Nephron progenitor cell (in vitro differentiated cells): ENCODE results near the gene SNCA.

Experiments
- DNase-seq: peaks from one replicate; pipeline ENCODE4 v3.0.0; 2021
- H3K27ac Mint-ChIP-seq: 2 replicates; pipeline ENCODE4 v1.8.0; 2021; ENCODE audit warnings: mild to moderate bottlenecking, moderate library complexity, mixed read lengths
- H3K27me3 Mint-ChIP-seq: 2 replicates; pipeline ENCODE4 v1.8.0; 2021; ENCODE audit warnings: mild to moderate bottlenecking, low read depth, mixed read lengths; ENCODE audit not compliant: poor library complexity
- H3K36me3 Mint-ChIP-seq: 2 replicates; pipeline ENCODE4 v1.8.0; 2021; ENCODE audit warnings: low read depth, mixed read lengths
- H3K4me1 Mint-ChIP-seq: 2 replicates; pipeline ENCODE4 v1.8.0; 2021; ENCODE audit warnings: mixed read lengths
- H3K4me3 Mint-ChIP-seq: 2 replicates; pipeline ENCODE4 v1.8.0; 2021; ENCODE audit warnings: mild to moderate bottlenecking, moderate library complexity, mixed read lengths
- H3K9me3 Mint-ChIP-seq: 2 replicates; pipeline ENCODE4 v1.8.0; 2021; ENCODE audit warnings: mild to moderate bottlenecking, moderate library complexity, mixed read lengths
- TF ChIP-seq, protein P1 (sequence below): fragments of 200-600 bp; sonication (generic); IDR thresholded peaks from 2 replicates; pipeline ENCODE4 v1.5.0; 2021; ENCODE audit warnings: antibody characterized with exemption

Gene SNCA

DNA sequence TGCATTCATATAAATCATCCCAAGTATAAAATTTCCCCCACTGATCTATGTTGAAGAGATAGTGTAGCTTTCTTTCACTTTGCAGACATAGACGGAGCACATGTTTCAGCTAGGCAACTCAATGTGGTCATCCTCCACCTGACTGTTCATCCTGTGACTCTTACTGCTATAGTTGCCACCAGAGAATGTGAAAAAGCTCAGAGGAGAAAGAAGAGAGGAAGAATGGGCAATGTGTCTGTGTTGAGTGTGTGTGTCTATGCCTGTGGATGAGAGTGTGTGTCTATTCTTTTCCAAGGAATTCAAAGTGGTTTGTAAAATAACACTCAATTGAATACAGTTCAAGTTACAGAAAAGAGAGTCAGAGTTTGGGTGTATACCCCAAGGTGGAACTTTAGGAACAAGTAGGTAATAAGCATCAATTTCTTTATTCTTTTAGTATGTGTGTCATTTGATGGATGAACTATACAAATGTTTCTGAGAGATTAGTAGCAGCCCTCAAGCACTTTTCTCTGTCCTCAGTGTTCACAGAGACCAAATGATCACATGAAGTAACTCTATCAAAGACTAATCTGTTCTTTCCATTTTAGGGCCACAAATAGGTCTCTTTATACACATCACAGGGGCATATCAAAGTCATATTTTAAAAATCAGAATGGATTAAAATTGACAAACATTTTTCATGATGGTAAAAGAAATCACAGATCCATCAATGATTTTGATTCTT lies 2.3 kb downstream of the SNCA start:
- Mint-ChIP-seq H3K9me3 (no peaks in the 10 kb centered on the region), H3K27ac (no peak overlapping the region), H3K4me1 (peaks cover 43% of the 10 kb centered on the region), H3K36me3 (peaks cover 34% of the 10 kb centered on the region), H3K4me3 (peak overlapping the region; percentile 32), H3K27me3 (peaks cover 17% of the 10 kb centered on the region)
- TF ChIP-seq, protein P1, sequence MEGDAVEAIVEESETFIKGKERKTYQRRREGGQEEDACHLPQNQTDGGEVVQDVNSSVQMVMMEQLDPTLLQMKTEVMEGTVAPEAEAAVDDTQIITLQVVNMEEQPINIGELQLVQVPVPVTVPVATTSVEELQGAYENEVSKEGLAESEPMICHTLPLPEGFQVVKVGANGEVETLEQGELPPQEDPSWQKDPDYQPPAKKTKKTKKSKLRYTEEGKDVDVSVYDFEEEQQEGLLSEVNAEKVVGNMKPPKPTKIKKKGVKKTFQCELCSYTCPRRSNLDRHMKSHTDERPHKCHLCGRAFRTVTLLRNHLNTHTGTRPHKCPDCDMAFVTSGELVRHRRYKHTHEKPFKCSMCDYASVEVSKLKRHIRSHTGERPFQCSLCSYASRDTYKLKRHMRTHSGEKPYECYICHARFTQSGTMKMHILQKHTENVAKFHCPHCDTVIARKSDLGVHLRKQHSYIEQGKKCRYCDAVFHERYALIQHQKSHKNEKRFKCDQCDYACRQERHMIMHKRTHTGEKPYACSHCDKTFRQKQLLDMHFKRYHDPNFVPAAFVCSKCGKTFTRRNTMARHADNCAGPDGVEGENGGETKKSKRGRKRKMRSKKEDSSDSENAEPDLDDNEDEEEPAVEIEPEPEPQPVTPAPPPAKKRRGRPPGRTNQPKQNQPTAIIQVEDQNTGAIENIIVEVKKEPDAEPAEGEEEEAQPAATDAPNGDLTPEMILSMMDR: no peak
- DNase-seq: no peak

DNA sequence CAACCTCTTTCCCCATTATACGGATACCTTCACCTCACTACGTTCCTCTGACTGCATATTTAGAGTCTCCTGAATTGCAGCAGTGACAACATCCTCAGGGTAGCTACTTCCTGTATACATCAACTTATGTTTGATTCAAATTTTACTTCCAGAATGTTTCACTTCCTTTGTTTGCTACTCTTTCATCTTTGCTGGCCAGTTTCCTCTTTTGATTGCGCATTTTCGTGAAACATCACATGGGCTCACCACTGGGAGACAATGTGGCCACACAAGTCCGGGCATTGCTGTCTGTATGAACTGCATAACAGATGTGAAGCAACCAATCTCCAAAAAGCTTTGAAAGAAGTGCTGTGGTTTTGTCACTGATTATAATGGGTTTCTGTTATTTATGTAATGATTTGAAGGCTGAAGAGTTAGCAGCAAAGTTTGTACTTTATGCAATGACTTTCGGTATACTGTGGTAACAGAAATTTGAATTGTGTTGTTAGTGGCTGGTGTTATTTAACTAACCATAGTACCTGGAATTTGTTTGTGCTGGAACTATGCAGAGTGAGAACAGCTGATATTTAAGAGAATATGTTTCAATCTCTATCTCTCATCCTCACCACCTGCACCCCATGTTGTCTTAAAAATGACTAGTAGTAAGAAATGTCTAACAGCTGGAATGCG lies 7.4 kb downstream of the SNCA start:
- Mint-ChIP-seq H3K27ac (peak overlapping the region; percentile 30), H3K36me3 (peaks cover 47% of the 10 kb centered on the region), H3K4me3 (no peak overlapping the region), H3K4me1 (peaks cover 8% of the 10 kb centered on the region), H3K27me3 (peaks cover 4% of the 10 kb centered on the region), H3K9me3 (no peaks in the 10 kb centered on the region)
- DNase-seq: no peak
- TF ChIP-seq, protein P1: no peak

DNA sequence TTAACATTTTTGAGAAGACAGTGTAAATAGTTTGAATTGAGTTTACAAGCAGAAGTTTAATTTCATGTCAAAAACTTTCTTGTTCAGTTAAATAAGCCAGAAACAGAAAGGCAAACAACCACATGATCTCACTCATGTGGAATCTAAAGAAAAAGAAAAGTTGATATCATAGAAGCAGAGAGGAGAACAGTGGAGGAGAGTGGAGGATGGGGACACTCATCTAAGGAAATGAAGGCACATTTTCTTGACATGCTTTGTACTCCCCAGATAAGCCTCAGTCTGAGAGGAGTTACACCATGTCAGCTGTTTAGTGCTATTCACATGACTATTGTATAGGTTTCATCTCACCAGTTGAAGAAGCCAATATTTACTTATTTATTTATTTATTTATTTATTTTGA lies 13.5 kb downstream of the SNCA start:
- H3K9me3 Mint-ChIP-seq: no peaks in the 10 kb centered on the region
- H3K36me3 Mint-ChIP-seq: peaks cover 41% of the 10 kb centered on the region
- H3K4me1 Mint-ChIP-seq: peaks cover 9% of the 10 kb centered on the region
- H3K27ac Mint-ChIP-seq: no peak overlapping the region
- no peaks in the 10 kb centered on the region for H3K27me3 Mint-ChIP-seq
- TF ChIP-seq, protein P1: no peak
- DNase-seq: no peak
- H3K4me3 Mint-ChIP-seq: no peak overlapping the region

DNA sequence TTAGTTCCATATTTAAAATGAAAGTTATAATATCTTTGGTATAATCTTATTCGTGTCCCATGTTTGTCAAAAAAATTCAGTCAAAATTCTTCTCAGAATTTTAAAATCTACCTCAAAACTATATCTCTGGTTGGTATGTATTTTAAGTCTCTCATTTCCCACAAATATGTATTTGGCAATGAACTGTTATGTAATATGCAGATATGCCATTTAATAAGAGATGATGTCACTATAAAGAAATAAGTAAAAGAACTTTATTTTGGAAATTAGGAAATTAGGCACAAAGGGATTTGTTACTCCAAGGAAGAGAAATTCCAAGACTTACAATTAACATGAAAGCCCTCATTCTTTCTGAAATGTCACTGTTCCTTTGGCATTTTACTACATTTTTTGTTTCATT lies 15.3 kb downstream of the SNCA start:
- no peak overlapping the region for H3K27ac Mint-ChIP-seq
- H3K27me3 Mint-ChIP-seq: no peaks in the 10 kb centered on the region
- H3K4me1 Mint-ChIP-seq: peaks cover 9% of the 10 kb centered on the region
- H3K36me3 Mint-ChIP-seq: peaks cover 37% of the 10 kb centered on the region
- DNase-seq: no peak
- no peaks in the 10 kb centered on the region for H3K9me3 Mint-ChIP-seq
- no peak overlapping the region for H3K4me3 Mint-ChIP-seq
- TF ChIP-seq, protein P1: no peak

DNA sequence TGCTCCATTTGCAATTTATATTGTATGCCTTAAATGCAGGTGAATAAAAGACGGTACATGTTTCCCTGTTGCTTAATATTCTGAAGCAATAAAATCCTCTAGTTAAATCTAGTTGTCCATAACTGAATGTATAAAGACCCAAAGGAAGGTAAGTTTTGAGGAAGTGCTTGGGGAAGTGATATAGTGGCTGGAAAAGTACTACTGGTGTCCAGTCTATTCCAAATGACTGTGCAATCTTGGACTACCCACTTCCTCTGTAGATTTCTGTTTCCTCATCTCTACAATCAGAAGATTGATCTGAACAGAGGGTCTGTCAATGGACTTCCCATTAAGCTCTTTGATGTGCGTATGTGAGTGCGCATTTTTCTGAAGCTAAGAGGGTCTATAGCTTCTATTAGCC lies 17.0 kb downstream of the SNCA start:
- H3K36me3 Mint-ChIP-seq: peaks cover 40% of the 10 kb centered on the region
- TF ChIP-seq, protein P1: no peak
- no peaks in the 10 kb centered on the region for H3K27me3 Mint-ChIP-seq
- no peaks in the 10 kb centered on the region for H3K9me3 Mint-ChIP-seq
- no peak for DNase-seq
- H3K27ac Mint-ChIP-seq: no peak overlapping the region
- H3K4me3 Mint-ChIP-seq: no peak overlapping the region
- H3K4me1 Mint-ChIP-seq: peaks cover 9% of the 10 kb centered on the region

DNA sequence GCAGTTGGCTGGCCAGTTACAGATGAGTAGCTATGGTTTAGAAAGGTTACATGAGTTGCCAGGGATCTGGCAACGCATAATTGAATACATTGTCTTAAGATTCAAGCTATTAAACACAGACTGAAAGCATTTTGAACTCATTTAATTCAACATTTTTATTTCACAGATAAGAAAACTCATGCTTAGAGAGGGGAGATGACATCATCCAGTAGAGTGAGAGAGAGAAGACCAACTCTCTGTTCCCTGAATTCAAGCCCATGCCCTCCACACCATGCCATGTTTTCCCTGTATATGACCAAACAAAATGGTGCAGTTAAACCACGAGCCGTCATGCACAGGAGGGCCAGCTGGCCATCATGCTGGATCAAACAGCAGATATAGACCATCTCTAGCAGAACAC lies 22.6 kb downstream of the SNCA start:
- H3K9me3 Mint-ChIP-seq: peaks cover 4% of the 10 kb centered on the region
- H3K4me3 Mint-ChIP-seq: no peak overlapping the region
- H3K4me1 Mint-ChIP-seq: peaks cover 13% of the 10 kb centered on the region
- peaks cover 7% of the 10 kb centered on the region for H3K27me3 Mint-ChIP-seq
- DNase-seq: no peak
- peak overlapping the region; percentile 45 for H3K27ac Mint-ChIP-seq
- TF ChIP-seq, protein P1: no peak
- H3K36me3 Mint-ChIP-seq: peaks cover 44% of the 10 kb centered on the region
